Left ventricle myocardium inferior (tissue), 1 donor: ENCODE results near the gene TAF4. TPM values are rescaled to one million over a fixed set of nuclear protein-coding genes. Genes with fewer than 3 reads are reported as not detected.

Source experiments
- DNase-seq: peaks from one replicate; pipeline ENCODE4 v3.0.0-alpha.2; 2020
- H3K27ac ChIP-seq: fragments of 200-600 bp; replicated peaks from 2 replicates; pipeline ENCODE4 v1.8.0; 2021
- H3K27me3 ChIP-seq: fragments of 200-600 bp; 2 replicates; pipeline ENCODE4 v1.8.0; 2021; ENCODE audit warnings: low read depth
- H3K36me3 ChIP-seq: fragments of 200-600 bp; 2 replicates; pipeline ENCODE4 v1.8.0; 2021
- H3K4me1 ChIP-seq: fragments of 200-600 bp; 2 replicates; pipeline ENCODE4 v1.8.0; 2021
- H3K4me3 ChIP-seq: fragments of 200-600 bp; 2 replicates; pipeline ENCODE4 v1.8.0; 2021; ENCODE audit warnings: mild to moderate bottlenecking, moderate library complexity
- H3K9me3 ChIP-seq: fragments of 200-600 bp; replicated peaks from 2 replicates; pipeline ENCODE4 v1.8.0; 2021
- CTCF ChIP-seq: fragments of 200-600 bp; IDR thresholded peaks from 2 replicates; pipeline ENCODE4 v1.8.0; 2021; ENCODE audit warnings: antibody characterized with exemption, mild to moderate bottlenecking, borderline replicate concordance
- intact Hi-C: fragments of 100-400 bp; cut with micrococcal nuclease; formaldehyde crosslinking; loops from one replicate; pipeline ENCODE4 v1.11.0; 2022
- total RNA-seq: library from RNA; stranded (reverse); fragmentation: NEBNext Ultra II Directional; extraction: Animal tissue kit (Norgen Biotek cat#: 25700); gene quantifications from one replicate; pipeline ENCODE4 v1.2.1, GENCODE V29; 2021
- donor health status: DM: no; HTN: yes; CAD: no; lungs with severe emphysema.

Gene TAF4
- total RNA-seq, 1 donor from 2014 or later = 11.8 TPM

- H3K27me3 ChIP-seq = peaks cover 24% of the 10 kb centered on the region
- intact Hi-C loops = no loop called here
- DNase-seq = peak; percentile 1
- H3K4me1 ChIP-seq = no peaks in the 10 kb centered on the region
- H3K36me3 ChIP-seq = no peaks in the 10 kb centered on the region
- H3K4me3 ChIP-seq = no peak overlapping the region
- H3K9me3 ChIP-seq = no peaks in the 10 kb centered on the region
- no peak overlapping the region for H3K27ac ChIP-seq
- TF ChIP-seq CTCF = no peak
Observed at GRCh38 chr20:61940976-61941720, 124.5 kb downstream of the TAF4 start.

GRCh38 chr20:61940491-61940890 lies 125.2 kb downstream of the TAF4 start:
- intact Hi-C loops = no loop called here
- Histone ChIP-seq H3K27me3 (peaks cover 24% of the 10 kb centered on the region), H3K36me3 (no peaks in the 10 kb centered on the region), H3K27ac (no peak overlapping the region), H3K4me1 (no peaks in the 10 kb centered on the region), H3K4me3 (no peak overlapping the region), H3K9me3 (no peaks in the 10 kb centered on the region)
- TF ChIP-seq CTCF = no peak
- peak; percentile 5 for DNase-seq

- H3K4me3 ChIP-seq = no peak overlapping the region
- H3K4me1 ChIP-seq = no peaks in the 10 kb centered on the region
- no peak overlapping the region for H3K27ac ChIP-seq
- DNase-seq = no peak
- intact Hi-C loops = no loop called here
- TF ChIP-seq CTCF = no peak
- H3K9me3 ChIP-seq = no peaks in the 10 kb centered on the region
- H3K36me3 ChIP-seq = no peaks in the 10 kb centered on the region
- H3K27me3 ChIP-seq = peaks cover 26% of the 10 kb centered on the region
Observed at GRCh38 chr20:61939691-61940360, 125.9 kb downstream of the TAF4 start.

- TF ChIP-seq CTCF = no peak
- intact Hi-C loops = no loop called here
- Histone ChIP-seq H3K4me3 (no peak overlapping the region), H3K27ac (no peak overlapping the region), H3K9me3 (no peaks in the 10 kb centered on the region), H3K36me3 (no peaks in the 10 kb centered on the region), H3K27me3 (peaks cover 34% of the 10 kb centered on the region), H3K4me1 (no peaks in the 10 kb centered on the region)
- DNase-seq = peak; percentile 9
Observed at GRCh38 chr20:61938839-61939690, 126.6 kb downstream of the TAF4 start.

- no peak overlapping the region for H3K27ac ChIP-seq
- intact Hi-C loops = no loop called here
- peaks cover 42% of the 10 kb centered on the region for H3K27me3 ChIP-seq
- peak; percentile 4 for DNase-seq
- no peaks in the 10 kb centered on the region for H3K4me1 ChIP-seq
- H3K9me3 ChIP-seq = no peaks in the 10 kb centered on the region
- H3K4me3 ChIP-seq = no peak overlapping the region
- TF ChIP-seq CTCF = no peak
- no peaks in the 10 kb centered on the region for H3K36me3 ChIP-seq
Observed at GRCh38 chr20:61937963-61938838, 127.5 kb downstream of the TAF4 start.
